WTC11 (cell line): Measurements from ENCODE around the gene SLC46A2. TPM values are rescaled to one million over a fixed set of nuclear protein-coding genes. Genes with fewer than 3 reads are reported as not detected.

Experiments used
- ATAC-seq: fragments of 200-7000 bp; cut with Tn5 transposase; 2 replicates; pipeline ENCODE4 v1.10.0; 2021; ENCODE audit warnings: mild to moderate bottlenecking, moderate library complexity
- CTCF ChIA-PET: fragments of 300-600 bp; sonication (Branson Sonifier 250); formaldehyde crosslinking; loops from one replicate; lab custom pipeline; 2021; ENCODE audit warnings: antibody characterized with exemption; lab: Charles Lee
- POLR2A ChIA-PET: fragments of 350-600 bp; sonication (Branson Sonifier 250); formaldehyde crosslinking; loops from one replicate; lab custom pipeline; 2021; ENCODE audit warnings: antibody characterized with exemption; lab: Charles Lee
- DNase-seq: peaks from one replicate; pipeline ENCODE4 v3.0.0; 2021; ENCODE audit warnings: low spot score
- H3K27ac Mint-ChIP-seq: 2 replicates; pipeline ENCODE4 v1.8.0; 2021; ENCODE audit warnings: mixed read lengths
- H3K27me3 Mint-ChIP-seq: 2 replicates; pipeline ENCODE4 v1.8.0; 2021; ENCODE audit warnings: low read depth, mild to moderate bottlenecking, moderate library complexity, mixed read lengths
- H3K36me3 Mint-ChIP-seq: 2 replicates; pipeline ENCODE4 v1.8.0; 2021; ENCODE audit warnings: mixed read lengths
- H3K4me1 Mint-ChIP-seq: 2 replicates; pipeline ENCODE4 v1.8.0; 2022; ENCODE audit warnings: mixed read lengths
- H3K4me3 Mint-ChIP-seq: 2 replicates; pipeline ENCODE4 v1.8.0; 2021; ENCODE audit warnings: mild to moderate bottlenecking, moderate library complexity, mixed read lengths
- H3K9me3 Mint-ChIP-seq: 2 replicates; pipeline ENCODE4 v1.8.0; 2021; ENCODE audit warnings: mixed read lengths
- ATF1 ChIP-seq: sonication (generic); formaldehyde crosslinking; IDR thresholded peaks from 2 replicates; pipeline ENCODE4 v1.8.1; 2023; ENCODE audit warnings: mild to moderate bottlenecking, moderate library complexity, missing genetic modification reagents
- E2F1 ChIP-seq: sonication (generic); formaldehyde crosslinking; IDR thresholded peaks from 2 replicates; pipeline ENCODE4 v1.8.0; 2022; ENCODE audit warnings: mild to moderate bottlenecking, missing genetic modification reagents
- ELF4 ChIP-seq: sonication (generic); formaldehyde crosslinking; IDR thresholded peaks from 2 replicates; pipeline ENCODE4 v1.8.1; 2022; ENCODE audit warnings: low read depth, mild to moderate bottlenecking, moderate library complexity, missing genetic modification reagents
- ESRRA ChIP-seq: sonication (generic); formaldehyde crosslinking; IDR thresholded peaks from 2 replicates; pipeline ENCODE4 v1.8.1; 2022; ENCODE audit warnings: mild to moderate bottlenecking, missing genetic modification reagents, borderline replicate concordance
- ETV6 ChIP-seq: sonication (generic); formaldehyde crosslinking; IDR thresholded peaks from 2 replicates; pipeline ENCODE4 v1.8.1; 2022; ENCODE audit warnings: mild to moderate bottlenecking, missing genetic modification reagents
- FOXP1 ChIP-seq: sonication (generic); formaldehyde crosslinking; IDR thresholded peaks from 2 replicates; pipeline ENCODE4 v1.8.0; 2022; ENCODE audit warnings: missing genetic modification reagents, mild to moderate bottlenecking, moderate library complexity, borderline replicate concordance
- KAT7 ChIP-seq: sonication (generic); formaldehyde crosslinking; IDR thresholded peaks from 2 replicates; pipeline ENCODE4 v1.8.1; 2023; ENCODE audit warnings: missing genetic modification reagents, mild to moderate bottlenecking, borderline replicate concordance
- NR1H2 ChIP-seq: sonication (generic); formaldehyde crosslinking; IDR thresholded peaks from 2 replicates; pipeline ENCODE4 v1.9.0; 2021; ENCODE audit warnings: mild to moderate bottlenecking, moderate library complexity, missing genetic modification reagents
- TP53 ChIP-seq: sonication (generic); formaldehyde crosslinking; IDR thresholded peaks from 2 replicates; pipeline ENCODE4 v1.8.1; 2023; ENCODE audit warnings: mild to moderate bottlenecking, missing genetic modification reagents
- USF1 ChIP-seq: sonication (generic); formaldehyde crosslinking; IDR thresholded peaks from 2 replicates; pipeline ENCODE4 v1.8.0; 2022; ENCODE audit warnings: mild to moderate bottlenecking, missing genetic modification reagents
- ZNF232 ChIP-seq: sonication (generic); formaldehyde crosslinking; IDR thresholded peaks from 2 replicates; pipeline ENCODE4 v1.8.0; 2022; ENCODE audit warnings: mild to moderate bottlenecking, missing genetic modification reagents
- ZNF671 ChIP-seq: fragments of 250-450 bp; sonication (Bioruptor Pico); IDR thresholded peaks from 2 replicates; pipeline ENCODE4 v1.8.0; 2021; ENCODE audit warnings: mild to moderate bottlenecking
- total RNA-seq: library from RNA; stranded (reverse); gene quantifications from 3 replicates; pipeline ENCODE4 v1.2.3, GENCODE V29; 2021
- TF ChIP-seq, protein P1 (sequence below): fragments of 250-450 bp; sonication (Bioruptor Pico); IDR thresholded peaks from 2 replicates; pipeline ENCODE4 v1.9.0; 2021; ENCODE audit warnings: moderate library complexity, mild to moderate bottlenecking, inconsistent platforms, borderline replicate concordance
- TF ChIP-seq, protein P2 (sequence below): sonication (generic); formaldehyde crosslinking; IDR thresholded peaks from 2 replicates; pipeline ENCODE4 v1.8.1; 2022; ENCODE audit warnings: mild to moderate bottlenecking, moderate library complexity, missing genetic modification reagents
- TF ChIP-seq, protein P3 (sequence below): fragments of 200-600 bp; IDR thresholded peaks from 2 replicates; pipeline ENCODE4 v1.8.0; 2022; ENCODE audit warnings: antibody characterized with exemption

Gene SLC46A2
- total RNA-seq, 1 experiment from 2014 or later: not detected

DNA sequence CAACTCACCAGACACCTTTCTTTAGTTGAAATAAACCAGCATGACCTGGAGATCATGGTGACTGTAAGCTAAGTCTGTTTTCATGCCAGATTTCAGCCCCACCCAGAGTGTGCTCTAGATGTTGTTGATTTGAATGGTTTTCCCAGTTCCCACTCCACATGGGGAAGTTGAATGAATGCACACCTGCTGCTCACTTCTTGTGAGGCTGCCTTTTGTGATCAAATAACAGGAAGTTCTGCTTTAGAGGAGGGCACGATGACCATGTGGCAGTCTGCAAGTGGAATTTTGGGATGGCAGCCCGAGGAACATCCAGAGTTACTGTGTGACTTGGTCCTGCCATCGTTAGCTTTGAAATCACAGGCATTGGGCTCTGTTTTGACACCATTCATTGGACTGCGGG, 18.7 kb downstream of the SLC46A2 start:
- POLR2A ChIA-PET: no interaction called here
- peaks cover 24% of the 10 kb centered on the region for H3K4me1 Mint-ChIP-seq
- CTCF ChIA-PET: no interaction called here
- peaks cover 10% of the 10 kb centered on the region for H3K36me3 Mint-ChIP-seq
- ATAC-seq (peak; percentile 52), DNase-seq (no peak)
- H3K27ac Mint-ChIP-seq: no peak overlapping the region
- peaks cover 5% of the 10 kb centered on the region; the same call in 1 of the 2 replicates for H3K9me3 Mint-ChIP-seq
- H3K27me3 Mint-ChIP-seq: no peaks in the 10 kb centered on the region; the same call in 1 of the 2 replicates
- no peak overlapping the region for H3K4me3 Mint-ChIP-seq
- TF ChIP-seq, protein P1, sequence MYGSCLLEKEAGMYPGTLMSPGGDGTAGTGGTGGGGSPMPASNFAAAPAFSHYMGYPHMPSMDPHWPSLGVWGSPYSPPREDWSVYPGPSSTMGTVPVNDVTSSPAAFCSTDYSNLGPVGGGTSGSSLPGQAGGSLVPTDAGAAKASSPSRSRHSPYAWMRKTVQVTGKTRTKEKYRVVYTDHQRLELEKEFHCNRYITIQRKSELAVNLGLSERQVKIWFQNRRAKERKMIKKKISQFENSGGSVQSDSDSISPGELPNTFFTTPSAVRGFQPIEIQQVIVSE (CRISPR knock-in tag): no peak
- TF ChIP-seq ETV6 (CRISPR knock-in tag): no peak
- no peak for TF ChIP-seq KAT7 (CRISPR knock-in tag)
- TF ChIP-seq, protein P2, sequence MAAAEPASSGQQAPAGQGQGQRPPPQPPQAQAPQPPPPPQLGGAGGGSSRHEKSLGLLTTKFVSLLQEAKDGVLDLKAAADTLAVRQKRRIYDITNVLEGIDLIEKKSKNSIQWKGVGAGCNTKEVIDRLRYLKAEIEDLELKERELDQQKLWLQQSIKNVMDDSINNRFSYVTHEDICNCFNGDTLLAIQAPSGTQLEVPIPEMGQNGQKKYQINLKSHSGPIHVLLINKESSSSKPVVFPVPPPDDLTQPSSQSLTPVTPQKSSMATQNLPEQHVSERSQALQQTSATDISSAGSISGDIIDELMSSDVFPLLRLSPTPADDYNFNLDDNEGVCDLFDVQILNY (CRISPR knock-in tag): no peak
- TF ChIP-seq USF1 (CRISPR knock-in tag): no peak

GRCh38 chr9:112870556-112870955, 20.1 kb downstream of the SLC46A2 start:
- Mint-ChIP-seq H3K4me1 (peaks cover 24% of the 10 kb centered on the region), H3K4me3 (no peak overlapping the region), H3K27me3 (no peaks in the 10 kb centered on the region; the same call in 1 of the 2 replicates), H3K27ac (no peak overlapping the region)
- POLR2A ChIA-PET: no interaction called here
- no peak for ATAC-seq
- TF ChIP-seq ATF1 (CRISPR knock-in tag): no peak
- TF ChIP-seq, all 79 proteins: peak for 0
- no peak for DNase-seq
- Mint-ChIP-seq H3K36me3 (peaks cover 10% of the 10 kb centered on the region), H3K9me3 (peaks cover 8% of the 10 kb centered on the region; the same call in 1 of the 2 replicates)
- CTCF ChIA-PET: interaction anchor here (1.7 to 3.0 kb wide), 2 partner anchors 17 to 33 kb away, joined by 11 read pairs; no protein-coding TSS in a partner anchor

GRCh38 chr9:112869917-112870316, 20.8 kb downstream of the SLC46A2 start:
- H3K9me3 Mint-ChIP-seq: peaks cover 8% of the 10 kb centered on the region; the same call in 1 of the 2 replicates
- no peak for TF ChIP-seq ZNF671
- TF ChIP-seq ELF4 (CRISPR knock-in tag): no peak
- CTCF ChIA-PET: interaction anchor here (0.7 to 3.0 kb wide), 3 partner anchors 18 to 490 kb away, joined by 4 to 11 read pairs (median 11); partner anchors contain the start of gene HSDL2
- H3K4me1 Mint-ChIP-seq: peaks cover 24% of the 10 kb centered on the region
- H3K4me3 Mint-ChIP-seq: no peak overlapping the region
- H3K36me3 Mint-ChIP-seq: peaks cover 10% of the 10 kb centered on the region
- DNase-seq: no peak
- no peak for ATAC-seq
- H3K27me3 Mint-ChIP-seq: no peaks in the 10 kb centered on the region; the same call in 1 of the 2 replicates
- POLR2A ChIA-PET: no interaction called here
- 0 out of 2 replicates have a peak overlapping the region, but pooled peaks have one; percentile 9 for H3K27ac Mint-ChIP-seq

DNA sequence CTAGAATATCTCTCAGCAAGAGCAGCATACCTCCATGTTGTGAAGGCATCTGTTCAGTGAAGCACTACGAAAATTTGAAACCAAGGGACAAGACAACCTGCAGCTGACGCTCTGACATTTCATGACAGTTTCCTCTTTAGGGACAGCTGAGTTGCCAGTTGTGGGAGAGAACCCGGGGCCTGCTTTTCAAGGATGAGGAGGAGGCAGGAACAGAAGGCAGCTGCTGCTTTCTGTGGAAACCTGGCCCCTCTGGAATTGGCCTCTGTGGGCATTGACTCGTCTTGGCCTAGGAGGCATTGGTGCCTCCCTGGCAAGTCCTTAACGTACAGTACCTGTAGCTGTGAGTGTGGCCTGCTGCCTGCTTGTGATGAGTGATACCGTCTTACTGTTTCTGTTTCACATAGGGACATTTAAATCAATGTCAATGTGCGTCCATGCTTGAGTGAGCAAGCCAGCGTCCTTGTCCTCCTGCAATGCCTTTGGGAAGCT, 21.6 kb downstream of the SLC46A2 start:
- no peak overlapping the region for H3K4me3 Mint-ChIP-seq
- no peak for TF ChIP-seq FOXP1 (CRISPR knock-in tag)
- no peak for TF ChIP-seq E2F1
- TF ChIP-seq TP53: no peak
- no peak for TF ChIP-seq ZNF232 (CRISPR knock-in tag)
- TF ChIP-seq NR1H2 (CRISPR knock-in tag): no peak
- TF ChIP-seq ESRRA (CRISPR knock-in tag): no peak
- TF ChIP-seq, protein P3, sequence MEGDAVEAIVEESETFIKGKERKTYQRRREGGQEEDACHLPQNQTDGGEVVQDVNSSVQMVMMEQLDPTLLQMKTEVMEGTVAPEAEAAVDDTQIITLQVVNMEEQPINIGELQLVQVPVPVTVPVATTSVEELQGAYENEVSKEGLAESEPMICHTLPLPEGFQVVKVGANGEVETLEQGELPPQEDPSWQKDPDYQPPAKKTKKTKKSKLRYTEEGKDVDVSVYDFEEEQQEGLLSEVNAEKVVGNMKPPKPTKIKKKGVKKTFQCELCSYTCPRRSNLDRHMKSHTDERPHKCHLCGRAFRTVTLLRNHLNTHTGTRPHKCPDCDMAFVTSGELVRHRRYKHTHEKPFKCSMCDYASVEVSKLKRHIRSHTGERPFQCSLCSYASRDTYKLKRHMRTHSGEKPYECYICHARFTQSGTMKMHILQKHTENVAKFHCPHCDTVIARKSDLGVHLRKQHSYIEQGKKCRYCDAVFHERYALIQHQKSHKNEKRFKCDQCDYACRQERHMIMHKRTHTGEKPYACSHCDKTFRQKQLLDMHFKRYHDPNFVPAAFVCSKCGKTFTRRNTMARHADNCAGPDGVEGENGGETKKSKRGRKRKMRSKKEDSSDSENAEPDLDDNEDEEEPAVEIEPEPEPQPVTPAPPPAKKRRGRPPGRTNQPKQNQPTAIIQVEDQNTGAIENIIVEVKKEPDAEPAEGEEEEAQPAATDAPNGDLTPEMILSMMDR: no peak
- H3K27ac Mint-ChIP-seq: peak overlapping the region; percentile 66; the same call in 1 of the 2 replicates
- H3K9me3 Mint-ChIP-seq: peaks cover 8% of the 10 kb centered on the region; the same call in 1 of the 2 replicates
- peaks cover 24% of the 10 kb centered on the region for H3K4me1 Mint-ChIP-seq
- ATAC-seq: no peak
- CTCF ChIA-PET: interaction anchor here (0.7 to 3.0 kb wide), 3 partner anchors 18 to 490 kb away, joined by 4 to 11 read pairs (median 11); partner anchors contain the start of gene HSDL2
- peaks cover 10% of the 10 kb centered on the region for H3K36me3 Mint-ChIP-seq
- POLR2A ChIA-PET: interaction anchor here (0.6 kb wide), 1 partner anchor 12 kb away, joined by 3 read pairs; no protein-coding TSS in a partner anchor
- no peaks in the 10 kb centered on the region; the same call in 1 of the 2 replicates for H3K27me3 Mint-ChIP-seq
- no peak for DNase-seq
